CD14-positive monocyte (primary cell): Measurements from ENCODE around the gene GNL1. TPM values are rescaled to one million over a fixed set of nuclear protein-coding genes. Genes with fewer than 3 reads are reported as not detected.
A peak's percentile ranks its signal among the peaks of the same experiment; 100 is the strongest.

Experiments used
- DNase-seq, 3 donors: peaks; one replicate each; pipeline ENCODE4 v3.0.0-alpha.2; 2011 to 2022
- H2AFZ ChIP-seq: 2 replicates; pipeline ENCODE4 v1.6.0; 2012; ENCODE audit warnings: mild to moderate bottlenecking, low read depth, low read length, inconsistent platforms; ENCODE audit not compliant: insufficient read depth, poor library complexity, severe bottlenecking
- H3K27ac ChIP-seq, 2 donors: 1 replicate in 1 of 2; 2 replicates in 1 of 2; pipeline ENCODE4 v1.5.1; 2012 to 2013; ENCODE audit warnings: low read length in 2 of 2, control low read depth in 1 of 2, inconsistent platforms in 1 of 2, low read depth in 1 of 2, mild to moderate bottlenecking in 1 of 2
- H3K27me3 ChIP-seq, 2 donors: one replicate each; pipeline versions ENCODE4 v1.6.0 to v1.6.1; 2011 to 2013; ENCODE audit warnings: low read length in 2 of 2; ENCODE audit not compliant: control insufficient read depth in 2 of 2, insufficient read depth in 2 of 2
- H3K36me3 ChIP-seq, 2 donors: replicated peaks in 1 of 2; 1 replicate in 1 of 2; 2 replicates in 1 of 2; pipeline versions ENCODE4 v1.5.1 to v1.6.1; 2012 to 2013; ENCODE audit warnings: low read length in 2 of 2, control low read depth in 1 of 2, inconsistent platforms in 1 of 2, mild to moderate bottlenecking in 1 of 2; ENCODE audit not compliant: insufficient read depth in 2 of 2, control insufficient read depth in 1 of 2
- H3K4me1 ChIP-seq, 2 donors: 1 replicate in 1 of 2; 2 replicates in 1 of 2; pipeline versions ENCODE4 v1.5.1 to v1.6.1; 2012 to 2013; ENCODE audit warnings: low read length in 2 of 2, control low read depth in 1 of 2, inconsistent platforms in 1 of 2, mild to moderate bottlenecking in 1 of 2, moderate library complexity in 1 of 2; ENCODE audit not compliant: insufficient read depth in 2 of 2, control insufficient read depth in 1 of 2
- H3K4me2 ChIP-seq: replicated peaks from 2 replicates; pipeline ENCODE3; 2012; ENCODE audit warnings: low read length, moderate library complexity, mild to moderate bottlenecking; ENCODE audit not compliant: poor library complexity, severe bottlenecking; ENCODE audit errors: extremely low read depth
- H3K4me3 ChIP-seq, 3 experiments: fragments of 200-600 bp in 1 of 3; sonication (generic) in 1 of 3; replicated peaks in 1 of 3; 1 replicate in 2 of 3; 2 replicates in 1 of 3; pipeline ENCODE4 v1.5.1; 2011 to 2013; ENCODE audit warnings: low read length in 3 of 3, mild to moderate bottlenecking in 3 of 3, control low read depth in 2 of 3, low read depth in 2 of 3, inconsistent platforms in 1 of 3, moderate library complexity in 1 of 3
- H3K79me2 ChIP-seq: 2 replicates; pipeline ENCODE4 v1.6.0; 2012; ENCODE audit warnings: mild to moderate bottlenecking, control low read depth, inconsistent platforms, low read length, moderate library complexity; ENCODE audit not compliant: insufficient read depth
- H3K9ac ChIP-seq: 2 replicates; pipeline ENCODE4 v1.6.0; 2017; ENCODE audit warnings: low read length, mild to moderate bottlenecking; ENCODE audit not compliant: insufficient read depth, poor library complexity, severe bottlenecking
- H3K9me3 ChIP-seq, 2 donors: replicated peaks in 1 of 2; 1 replicate in 1 of 2; 2 replicates in 1 of 2; pipeline versions ENCODE4 v1.5.1 to v1.6.1; 2012 to 2013; ENCODE audit warnings: low read length in 2 of 2, control low read depth in 1 of 2; ENCODE audit not compliant: control insufficient read depth in 1 of 2, insufficient read depth in 1 of 2
- H4K20me1 ChIP-seq: 2 replicates; pipeline ENCODE4 v1.6.0; 2012; ENCODE audit warnings: mild to moderate bottlenecking, low read length, control low read depth, moderate library complexity; ENCODE audit not compliant: insufficient read depth
- H3K27ac Mint-ChIP-seq, 7 donors: one replicate each; pipeline ENCODE4 v1.8.0; 2020; ENCODE audit warnings: mild to moderate bottlenecking in 7 of 7, mixed read lengths in 7 of 7, moderate library complexity in 6 of 7, inconsistent platforms in 2 of 7
- H3K27me3 Mint-ChIP-seq, 3 donors: one replicate each; pipeline ENCODE4 v1.8.0; 2021 to 2022; ENCODE audit warnings: low read depth in 3 of 3, mild to moderate bottlenecking in 3 of 3, mixed read lengths in 3 of 3, moderate library complexity in 3 of 3, inconsistent platforms in 1 of 3
- H3K36me3 Mint-ChIP-seq, 2 donors: one replicate each; pipeline ENCODE4 v1.8.0; 2020; ENCODE audit warnings: mixed read lengths in 2 of 2, inconsistent platforms in 1 of 2, mild to moderate bottlenecking in 1 of 2
- H3K4me1 Mint-ChIP-seq: one replicate; pipeline ENCODE4 v1.8.0; 2020; ENCODE audit warnings: mild to moderate bottlenecking, mixed read lengths
- H3K4me3 Mint-ChIP-seq, 2 donors: one replicate each; pipeline ENCODE4 v1.8.0; 2020; ENCODE audit warnings: mild to moderate bottlenecking in 2 of 2, mixed read lengths in 2 of 2, moderate library complexity in 1 of 2
- H3K9me3 Mint-ChIP-seq, 7 donors: one replicate each; pipeline ENCODE4 v1.8.0; 2020 to 2022; ENCODE audit warnings: mixed read lengths in 7 of 7, mild to moderate bottlenecking in 6 of 7, moderate library complexity in 6 of 7, inconsistent platforms in 2 of 7
- WGBS: methylation state at CpG from one replicate; pipeline ENCODE4 v1.1.5; 2013; ENCODE audit warnings: missing lambda C conversion rate; ENCODE audit not compliant: insufficient coverage; 5-methylcytosine and 5-hydroxymethylcytosine counted together
- intact Hi-C, 2 donors: fragments of 100-400 bp; cut with micrococcal nuclease; formaldehyde crosslinking; loops; one replicate each; pipeline versions ENCODE4 v1.15.0 to v1.15.1; 2023
- polyA plus RNA-seq, 3 donors: library from polyadenylated mRNA; depleted of rRNA in 1 of 3; unstranded in 2 of 3; stranded (reverse) in 1 of 3; fragments of 300-500 nt in 2 of 3; fragments of >200 nt in 1 of 3; fragmentation: Illumina TruSeq in 2 of 3; gene quantifications; 1 replicate in 2 of 3; 2 replicates in 1 of 3; pipeline ENCODE4 v1.2.3, GENCODE V29; 2012 to 2021
- TF ChIP-seq, protein P1 (sequence below): fragments of 200-600 bp; IDR thresholded peaks from one replicate; pipeline ENCODE4 v1.8.0; 2022; ENCODE audit warnings: antibody characterized with exemption, mild to moderate bottlenecking

GNL1 gene
- polyA plus RNA-seq, 3 donors = 10.3 to 13.4 (median 12.9) TPM

- Mint-ChIP-seq H3K4me3 (peak overlapping the region; percentile 10 to 39), H3K27me3 (peaks cover 0 to 10% (median 4%) of the 10 kb centered on the region in 3 donors), H3K4me1 (peaks cover 76% of the 10 kb centered on the region), H3K36me3 (peaks cover 39 to 47% of the 10 kb centered on the region in 2 donors), H3K9me3 (peaks cover 0 to 4% (median 2%) of the 10 kb centered on the region in 7 donors), H3K27ac (peak overlapping the region; percentile 42 to 90 (median 65))
- H4K20me1 ChIP-seq = peaks cover 69% of the 10 kb centered on the region
- peaks cover 42 to 44% of the 10 kb centered on the region in 2 donors for H3K36me3 ChIP-seq
- intact Hi-C loops = loop anchor here in 1 of 2 donors (5.0 kb wide), 2 partner anchors 38 to 118 kb away; no protein-coding TSS in a partner anchor
- H3K9me3 ChIP-seq = no peaks in the 10 kb centered on the region
- 72% methylated on average over 5 of the region's 8 CpGs for WGBS
- no peak overlapping the region for H3K9ac ChIP-seq
- TF ChIP-seq, protein P1, sequence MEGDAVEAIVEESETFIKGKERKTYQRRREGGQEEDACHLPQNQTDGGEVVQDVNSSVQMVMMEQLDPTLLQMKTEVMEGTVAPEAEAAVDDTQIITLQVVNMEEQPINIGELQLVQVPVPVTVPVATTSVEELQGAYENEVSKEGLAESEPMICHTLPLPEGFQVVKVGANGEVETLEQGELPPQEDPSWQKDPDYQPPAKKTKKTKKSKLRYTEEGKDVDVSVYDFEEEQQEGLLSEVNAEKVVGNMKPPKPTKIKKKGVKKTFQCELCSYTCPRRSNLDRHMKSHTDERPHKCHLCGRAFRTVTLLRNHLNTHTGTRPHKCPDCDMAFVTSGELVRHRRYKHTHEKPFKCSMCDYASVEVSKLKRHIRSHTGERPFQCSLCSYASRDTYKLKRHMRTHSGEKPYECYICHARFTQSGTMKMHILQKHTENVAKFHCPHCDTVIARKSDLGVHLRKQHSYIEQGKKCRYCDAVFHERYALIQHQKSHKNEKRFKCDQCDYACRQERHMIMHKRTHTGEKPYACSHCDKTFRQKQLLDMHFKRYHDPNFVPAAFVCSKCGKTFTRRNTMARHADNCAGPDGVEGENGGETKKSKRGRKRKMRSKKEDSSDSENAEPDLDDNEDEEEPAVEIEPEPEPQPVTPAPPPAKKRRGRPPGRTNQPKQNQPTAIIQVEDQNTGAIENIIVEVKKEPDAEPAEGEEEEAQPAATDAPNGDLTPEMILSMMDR = no peak
- H3K27ac ChIP-seq = peak overlapping the region; percentile 2 to 7
- H2AFZ ChIP-seq = no peak overlapping the region
- H3K79me2 ChIP-seq = peaks cover 40% of the 10 kb centered on the region
- peak overlapping the region; percentile 100 for H3K4me2 ChIP-seq
- no peak for DNase-seq
- H3K4me1 ChIP-seq = peaks cover 69 to 78% of the 10 kb centered on the region in 2 donors
- no peaks in the 10 kb centered on the region for H3K27me3 ChIP-seq
- H3K4me3 ChIP-seq = peak overlapping the region in 1 of 3 experiments; percentile 99
Observed at GRCh38 chr6:30494291-30494861, 61.9 kb downstream of the GNL1 start.

DNA sequence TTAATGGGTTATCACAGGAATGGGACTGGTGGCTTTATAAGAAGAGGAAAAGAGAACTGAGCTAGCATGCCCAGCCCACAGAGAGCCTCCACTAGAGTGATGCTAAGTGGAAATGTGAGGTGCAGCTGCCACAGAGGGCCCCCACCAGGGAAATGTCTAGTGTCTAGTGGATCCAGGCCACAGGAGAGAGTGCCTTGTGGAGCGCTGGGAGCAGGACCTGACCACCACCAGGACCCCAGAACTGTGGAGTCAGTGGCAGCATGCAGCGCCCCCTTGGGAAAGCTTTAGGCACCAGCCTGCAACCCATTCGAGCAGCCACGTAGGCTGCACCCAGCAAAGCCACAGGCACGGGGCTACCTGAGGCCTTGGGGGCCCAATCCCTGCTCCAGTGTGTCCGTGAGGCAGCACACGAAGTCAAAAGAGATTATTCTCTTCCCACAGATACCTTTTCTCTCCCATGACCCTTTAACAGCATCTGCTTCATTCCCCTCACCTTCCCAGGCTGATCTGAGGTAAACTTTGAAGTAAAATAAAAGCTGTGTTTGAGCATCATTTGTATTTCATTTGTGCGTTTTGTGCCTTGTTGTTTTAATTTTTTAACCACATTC is 62.5 kb downstream of the GNL1 start:
- H3K36me3 Mint-ChIP-seq = peaks cover 39 to 47% of the 10 kb centered on the region in 2 donors
- TF ChIP-seq, protein P1 = no peak
- Histone ChIP-seq H2AFZ (no peak overlapping the region), H3K27ac (peak overlapping the region; percentile 2 to 7), H3K9ac (no peak overlapping the region), H3K27me3 (no peaks in the 10 kb centered on the region), H3K79me2 (peaks cover 42% of the 10 kb centered on the region), H3K36me3 (peaks cover 42 to 44% of the 10 kb centered on the region in 2 donors), H3K4me2 (peak overlapping the region; percentile 100), H3K4me1 (peaks cover 71 to 78% of the 10 kb centered on the region in 2 donors), H3K9me3 (no peaks in the 10 kb centered on the region), H4K20me1 (peaks cover 70% of the 10 kb centered on the region), H3K4me3 (peak overlapping the region in 1 of 3 experiments; percentile 99)
- H3K27ac Mint-ChIP-seq = peak overlapping the region; percentile 30 to 90 (median 65)
- peak overlapping the region; percentile 52 for H3K4me3 Mint-ChIP-seq
- peaks cover 0 to 10% (median 4%) of the 10 kb centered on the region in 3 donors for H3K27me3 Mint-ChIP-seq
- 90% methylated on average over 4 of the region's 8 CpGs for WGBS
- DNase-seq = no peak
- intact Hi-C loops = loop anchor here in 1 of 2 donors (5.0 kb wide), 2 partner anchors 39 to 119 kb away; no protein-coding TSS in a partner anchor
- H3K9me3 Mint-ChIP-seq = peaks cover 0 to 5% (median 3%) of the 10 kb centered on the region in 7 donors
- H3K4me1 Mint-ChIP-seq = peaks cover 79% of the 10 kb centered on the region
